Chondrocyte (in vitro differentiated cells): ENCODE data around the gene PPIE. TPM values are rescaled to one million over a fixed set of nuclear protein-coding genes. Genes with fewer than 3 reads are reported as not detected.

Experiments
- DNase-seq: peaks from one replicate; pipeline ENCODE4 v3.0.0; 2021; ENCODE audit warnings: mixed read lengths, low spot score
- H3K27ac Mint-ChIP-seq: one replicate; pipeline ENCODE4 v1.8.0; 2021; ENCODE audit warnings: mild to moderate bottlenecking, moderate library complexity, mixed read lengths; ENCODE audit not compliant: unreplicated experiment
- H3K27me3 Mint-ChIP-seq: 2 replicates; pipeline ENCODE4 v1.8.0; 2021; ENCODE audit warnings: low read depth, mixed read lengths
- H3K36me3 Mint-ChIP-seq: 2 replicates; pipeline ENCODE4 v1.8.0; 2021; ENCODE audit warnings: low read depth, mixed read lengths
- H3K4me1 Mint-ChIP-seq: 2 replicates; pipeline ENCODE4 v1.8.0; 2021; ENCODE audit warnings: low read depth, mild to moderate bottlenecking, mixed read lengths
- H3K4me3 Mint-ChIP-seq: one replicate; pipeline ENCODE4 v1.8.0; 2021; ENCODE audit warnings: mild to moderate bottlenecking, moderate library complexity, mixed read lengths; ENCODE audit not compliant: unreplicated experiment
- H3K9me3 Mint-ChIP-seq: 2 replicates; pipeline ENCODE4 v1.8.0; 2021; ENCODE audit warnings: low read depth, mixed read lengths
- CTCF ChIP-seq: fragments of 200-600 bp; sonication (generic); IDR thresholded peaks from 2 replicates; pipeline ENCODE4 v1.5.0; 2021; ENCODE audit warnings: antibody characterized with exemption, mild to moderate bottlenecking, moderate library complexity
- total RNA-seq: library from RNA; stranded (reverse); gene quantifications from 3 replicates; pipeline ENCODE4 v1.2.1, GENCODE V29; 2021

PPIE gene
- total RNA-seq, 1 donor from 2014 or later = 31.5 TPM

GRCh38 chr1:39707506-39707905 is 31.2 kb upstream of the PPIE start:
- Mint-ChIP-seq H3K36me3 (no peaks in the 10 kb centered on the region), H3K27me3 (peaks cover 17% of the 10 kb centered on the region), H3K9me3 (no peaks in the 10 kb centered on the region), H3K27ac (no peak overlapping the region), H3K4me3 (no peak overlapping the region), H3K4me1 (no peaks in the 10 kb centered on the region)
- DNase-seq = no peak
- TF ChIP-seq CTCF = no peak

- Mint-ChIP-seq H3K36me3 (no peaks in the 10 kb centered on the region), H3K27ac (no peak overlapping the region), H3K9me3 (no peaks in the 10 kb centered on the region), H3K4me3 (no peak overlapping the region), H3K4me1 (no peaks in the 10 kb centered on the region), H3K27me3 (peaks cover 25% of the 10 kb centered on the region)
- no peak for TF ChIP-seq CTCF
- DNase-seq = no peak
These were observed 27.3 kb upstream of the PPIE start for GRCh38 chr1:39711104-39711965.

- H3K27ac Mint-ChIP-seq = no peak overlapping the region
These were observed 26.7 kb upstream of the PPIE start for GRCh38 chr1:39711966-39712340.

GRCh38 chr1:39713557-39713956 is 25.1 kb upstream of the PPIE start:
- Mint-ChIP-seq H3K36me3 (no peaks in the 10 kb centered on the region), H3K4me3 (no peak overlapping the region), H3K27ac (no peak overlapping the region), H3K9me3 (no peaks in the 10 kb centered on the region), H3K27me3 (peaks cover 41% of the 10 kb centered on the region), H3K4me1 (no peaks in the 10 kb centered on the region)
- TF ChIP-seq CTCF = no peak
- DNase-seq = no peak

More at GRCh38 chr1:39711966-39712340, 26.7 kb upstream of the PPIE start:
- no peaks in the 10 kb centered on the region for H3K9me3 Mint-ChIP-seq
- DNase-seq = no peak
- H3K27me3 Mint-ChIP-seq = peaks cover 31% of the 10 kb centered on the region
- H3K36me3 Mint-ChIP-seq = no peaks in the 10 kb centered on the region
- H3K4me1 Mint-ChIP-seq = no peaks in the 10 kb centered on the region
- no peak overlapping the region for H3K4me3 Mint-ChIP-seq
- TF ChIP-seq CTCF = no peak

GRCh38 chr1:39717809-39718208 is 20.9 kb upstream of the PPIE start:
- H3K4me1 Mint-ChIP-seq = no peaks in the 10 kb centered on the region
- no peaks in the 10 kb centered on the region for H3K36me3 Mint-ChIP-seq
- no peak overlapping the region for H3K4me3 Mint-ChIP-seq
- no peak for TF ChIP-seq CTCF
- H3K9me3 Mint-ChIP-seq = no peaks in the 10 kb centered on the region
- H3K27me3 Mint-ChIP-seq = peaks cover 43% of the 10 kb centered on the region
- no peak overlapping the region for H3K27ac Mint-ChIP-seq
- no peak for DNase-seq
